NOMO-1 (cell line): ENCODE data around the gene PABPC1L2A.
"Not testable (repeated sequence)": the region's sequence is repeated elsewhere in the genome, so short reads cannot be mapped to it uniquely, and the experiment has no call there.

Experiments used
- DNase-seq, 2 experiments: peaks; one replicate each; lab custom pipeline; 2025; ENCODE audit not compliant: unreplicated experiment in 2 of 2; lab: John Stamatoyannopoulos, UW

Gene PABPC1L2A

GRCh38 chrX:73079024-73079562 lies at the start of gene PABPC1L2A:
Gene PABPC1L2A (minus strand): TSS chrX:73079512. CDS start chrX:73079386, 126 bp downstream.
- DNase-seq: not testable (repeated sequence)

- no peak for DNase-seq
Measured at GRCh38 chrX:73127700-73128241, 48.5 kb upstream of the PABPC1L2A start.

- DNase-seq: no peak
Measured at GRCh38 chrX:73126240-73126639, 46.9 kb upstream of the PABPC1L2A start.

GRCh38 chrX:73099505-73099904 lies 20.2 kb upstream of the PABPC1L2A start:
- not testable (repeated sequence) for DNase-seq

- DNase-seq: not testable (repeated sequence)
Measured at GRCh38 chrX:73086766-73087165, 7.5 kb upstream of the PABPC1L2A start.

- DNase-seq: not testable (repeated sequence)
Measured at GRCh38 chrX:73079884-73080283, 572 bp upstream of the PABPC1L2A start.

- DNase-seq: not testable (repeated sequence)
Measured at GRCh38 chrX:73078597-73078996, 715 bp downstream of the PABPC1L2A start.

GRCh38 chrX:73076838-73077237 lies 2.5 kb downstream of the PABPC1L2A start:
- no peak for DNase-seq

- no peak for DNase-seq
Measured at GRCh38 chrX:73069365-73070035, 9.8 kb downstream of the PABPC1L2A start.

GRCh38 chrX:73068467-73069364 lies 10.6 kb downstream of the PABPC1L2A start:
- no peak for DNase-seq

- not testable (repeated sequence) for DNase-seq
Measured at GRCh38 chrX:73067761-73068466, 11.4 kb downstream of the PABPC1L2A start.

GRCh38 chrX:73028876-73029275 lies 50.4 kb downstream of the PABPC1L2A start:
- DNase-seq: no peak
